IPS-NIHi11 (cell line): Measurements from ENCODE around the gene FAM83B.
"Not testable (repeated sequence)": the region's sequence is repeated elsewhere in the genome, so short reads cannot be mapped to it uniquely, and the experiment has no call there.

Experiments used
- DNase-seq: peaks from one replicate; pipeline ENCODE4 v3.0.0; 2012; ENCODE audit warnings: mixed read lengths, low spot score

Gene FAM83B

GRCh38 chr6:54861905-54862616, 15.5 kb downstream of the FAM83B start:
- DNase-seq: no peak

GRCh38 chr6:54864272-54864671, 17.7 kb downstream of the FAM83B start:
- no peak for DNase-seq

- no peak for DNase-seq
Measured at GRCh38 chr6:54865091-54865631, 18.6 kb downstream of the FAM83B start.

- no peak for DNase-seq
Measured at GRCh38 chr6:54868556-54868955, 22.0 kb downstream of the FAM83B start.

GRCh38 chr6:54873599-54873998, 27.0 kb downstream of the FAM83B start:
- no peak for DNase-seq

- no peak for DNase-seq
Measured at GRCh38 chr6:54874349-54875048, 27.9 kb downstream of the FAM83B start.

GRCh38 chr6:54875539-54875938, 29.0 kb downstream of the FAM83B start:
- DNase-seq: no peak

- no peak for DNase-seq
Measured at GRCh38 chr6:54876365-54876764, 29.8 kb downstream of the FAM83B start.

- no peak for DNase-seq
Measured at GRCh38 chr6:54876871-54877270, 30.3 kb downstream of the FAM83B start.

GRCh38 chr6:54877713-54878317, 31.2 kb downstream of the FAM83B start:
- no peak for DNase-seq

- DNase-seq: no peak
Measured at GRCh38 chr6:54878718-54879117, 32.1 kb downstream of the FAM83B start.

- DNase-seq: no peak
Measured at GRCh38 chr6:54879188-54879985, 32.8 kb downstream of the FAM83B start.

- no peak for DNase-seq
Measured at GRCh38 chr6:54881067-54881730, 34.6 kb downstream of the FAM83B start.

- not testable (repeated sequence) for DNase-seq
Measured at GRCh38 chr6:54881891-54882290, 35.3 kb downstream of the FAM83B start.

- no peak for DNase-seq
Measured at GRCh38 chr6:54886932-54887584, 40.5 kb downstream of the FAM83B start.

- no peak for DNase-seq
Measured at GRCh38 chr6:54891536-54891935, 45.0 kb downstream of the FAM83B start.

- DNase-seq: no peak
Measured at GRCh38 chr6:54892831-54893230, 46.3 kb downstream of the FAM83B start.

GRCh38 chr6:54893818-54894217, 47.2 kb downstream of the FAM83B start:
- DNase-seq: no peak

GRCh38 chr6:54896302-54896701, 49.7 kb downstream of the FAM83B start:
- DNase-seq: no peak

- no peak for DNase-seq
Measured at GRCh38 chr6:54897462-54898189, 51.1 kb downstream of the FAM83B start.
